K562 (cell line): ENCODE data around the gene CCSAP. TPM values are rescaled to one million over a fixed set of nuclear protein-coding genes. Genes with fewer than 3 reads are reported as not detected.

Experiments
- ATAC-seq: fragments of 200-7000 bp; cut with Tn5 transposase; 3 replicates; pipeline ENCODE4 v1.9.1; 2020; ENCODE audit warnings: moderate library complexity
- BruUV-seq: library from RNA; stranded (reverse); fragments of 400-500 nt; replicated peaks from 2 replicates; lab custom pipeline; 2021; lab: Mats Ljungman, UMichigan
- CTCF ChIA-PET: fragments of 300-600 bp; formaldehyde crosslinking; extraction: SDS; loops from one replicate; lab custom pipeline; 2021; ENCODE audit warnings: low intra/inter-chr PET ratio; lab: Yijun Ruan, JAX
- POLR2A ChIA-PET: fragments of 300-600, 350-650 bp; sonication (Branson Sonifier 250); formaldehyde crosslinking; extraction: SDS; loops from one replicate; lab custom pipeline; 2021; ENCODE audit warnings: antibody characterized with exemption, inconsistent platforms; lab: Yijun Ruan, JAX
- DNase-seq, 4 experiments: peaks; one replicate each; pipeline versions ENCODE4 v3.0.0 to v3.0.0-alpha.2; 2011 to 2018; ENCODE audit warnings: low spot score in 3 of 4, mixed read lengths in 3 of 4; ENCODE audit errors: extremely low read depth in 1 of 4
- FAIRE-seq: peaks from 2 replicates; lab custom pipeline; 2011; peaks lifted over from hg19 to GRCh38; lab: Jason Lieb, UNC
- H2AFZ ChIP-seq: 2 replicates; pipeline ENCODE4 v1.6.0; 2011; ENCODE audit warnings: low read depth, low read length, control low read depth, inconsistent platforms
- H3K27ac ChIP-seq: fragments of 200-600 bp; 3 replicates; pipeline ENCODE4 v1.8.0; 2011; ENCODE audit warnings: low read depth, mild to moderate bottlenecking, control low read depth, inconsistent platforms, low read length, moderate library complexity, mixed read lengths; ENCODE audit errors: extremely low read depth
- H3K27me3 ChIP-seq, 2 experiments: fragments of 300-600 bp in 1 of 2; 2 replicates in 1 of 2; 3 replicates in 1 of 2; pipeline versions ENCODE4 v1.6.0 to v1.8.0; 2011; ENCODE audit warnings: inconsistent platforms in 2 of 2, low read length in 2 of 2, mild to moderate bottlenecking in 1 of 2, mixed read lengths in 1 of 2, moderate library complexity in 1 of 2; ENCODE audit not compliant: control insufficient read depth in 2 of 2, insufficient read depth in 2 of 2
- H3K36me3 ChIP-seq: fragments of 300-600 bp; 3 replicates; pipeline ENCODE4 v1.8.0; 2011; ENCODE audit warnings: mild to moderate bottlenecking, low read length, inconsistent platforms; ENCODE audit not compliant: control insufficient read depth, insufficient read depth
- H3K4me1 ChIP-seq, 2 experiments: fragments of 200-600 bp in 1 of 2; replicated peaks in 1 of 2; 2 replicates in 1 of 2; 3 replicates in 1 of 2; pipeline versions ENCODE4 v1.5.1 to v1.8.0; 2011; ENCODE audit warnings: inconsistent platforms in 2 of 2, low read length in 2 of 2, mild to moderate bottlenecking in 1 of 2, mixed read lengths in 1 of 2, moderate library complexity in 1 of 2; ENCODE audit not compliant: control insufficient read depth in 2 of 2, insufficient read depth in 2 of 2
- H3K4me2 ChIP-seq: 2 replicates; pipeline ENCODE4 v1.6.1; 2011; ENCODE audit warnings: low read length, control low read depth, inconsistent platforms, mixed read lengths; ENCODE audit not compliant: insufficient read depth
- H3K4me3 ChIP-seq: fragments of 200-600 bp; sonication (generic), shearing (Covaris generic); 2 replicates; pipeline ENCODE4 v1.5.1; 2016; ENCODE audit warnings: control low read depth, inconsistent platforms
- H3K79me2 ChIP-seq: fragments of 200-600 bp; 3 replicates; pipeline ENCODE4 v1.8.0; 2011; ENCODE audit warnings: low read length, inconsistent platforms; ENCODE audit not compliant: control insufficient read depth, insufficient read depth
- H3K9ac ChIP-seq, 2 experiments: 2 replicates each; pipeline versions ENCODE4 v1.6.0 to v1.6.1; 2011; ENCODE audit warnings: low read depth in 2 of 2, low read length in 2 of 2, control low read depth in 1 of 2, inconsistent platforms in 1 of 2, mild to moderate bottlenecking in 1 of 2, mixed read lengths in 1 of 2; ENCODE audit not compliant: insufficient read depth in 1 of 2
- H3K9me1 ChIP-seq: one replicate; pipeline ENCODE4 v1.6.0; 2011; ENCODE audit warnings: inconsistent platforms, mild to moderate bottlenecking, low read length, moderate library complexity; ENCODE audit not compliant: control insufficient read depth, insufficient read depth
- H3K9me3 ChIP-seq: replicated peaks from 2 replicates; pipeline ENCODE4 v1.5.1; 2011; ENCODE audit warnings: low read depth, low read length, inconsistent platforms; ENCODE audit not compliant: control insufficient read depth, insufficient read depth
- H4K20me1 ChIP-seq: replicated peaks from 2 replicates; pipeline ENCODE4 v1.6.1; 2011; ENCODE audit warnings: low read length, inconsistent platforms, mixed read lengths; ENCODE audit not compliant: control insufficient read depth, insufficient read depth
- ADNP ChIP-seq: fragments of 200-800 bp; sonication (Bioruptor generic); IDR thresholded peaks from 2 replicates; pipeline ENCODE4 v1.6.1; 2016; ENCODE audit warnings: missing genetic modification characterization, missing compliant biosample characterization
- CBX3 ChIP-seq, 2 experiments: IDR thresholded peaks; 1 replicate in 1 of 2; 2 replicates in 1 of 2; pipeline ENCODE4 v1.6.1; 2012; ENCODE audit warnings: inconsistent platforms in 2 of 2, low read length in 2 of 2, borderline replicate concordance in 1 of 2, control low read depth in 1 of 2
- E2F4 ChIP-seq: sonication (generic); formaldehyde crosslinking; IDR thresholded peaks from 2 replicates; pipeline ENCODE4 v1.8.0; 2022; ENCODE audit warnings: mild to moderate bottlenecking, low read depth, missing genetic modification reagents
- GMEB1 ChIP-seq: fragments of 250-450 bp; sonication (Bioruptor Pico); IDR thresholded peaks from 2 replicates; pipeline ENCODE4 v1.4.0; 2020; ENCODE audit warnings: mild to moderate bottlenecking
- HDGF ChIP-seq: fragments of 450-650 bp; IDR thresholded peaks from 2 replicates; pipeline ENCODE4 v1.6.1; 2016
- NFATC3 ChIP-seq: fragments of 450-650 bp; IDR thresholded peaks from 2 replicates; pipeline ENCODE4 v1.6.1; 2017; ENCODE audit warnings: mild to moderate bottlenecking
- PATZ1 ChIP-seq: fragments of 250-450 bp; sonication (Bioruptor Pico); IDR thresholded peaks from 2 replicates; pipeline ENCODE4 v1.5.0; 2020; ENCODE audit warnings: mild to moderate bottlenecking, borderline replicate concordance
- RCOR1 ChIP-seq, 2 experiments: IDR thresholded peaks; 2 replicates each; pipeline ENCODE4 v1.6.1; 2012; ENCODE audit warnings: low read depth in 2 of 2, low read length in 2 of 2, borderline replicate concordance in 1 of 2, improper control_type of control experiment in 1 of 2
- ZBTB5 ChIP-seq: fragments of 450-650 bp; IDR thresholded peaks from 2 replicates; pipeline ENCODE4 v1.6.1; 2017; ENCODE audit warnings: antibody characterized with exemption
- ZNF197 ChIP-seq: fragments of 200-800 bp; sonication (Bioruptor generic); IDR thresholded peaks from 2 replicates; pipeline ENCODE4 v1.6.1; 2016; ENCODE audit warnings: low read depth, missing genetic modification characterization, missing compliant biosample characterization
- ZNF224 ChIP-seq: sonication (generic); formaldehyde crosslinking; IDR thresholded peaks from 2 replicates; pipeline ENCODE4 v1.8.0; 2022; ENCODE audit warnings: mild to moderate bottlenecking, missing genetic modification reagents
- ZNF444 ChIP-seq: fragments of 250-450 bp; sonication (Bioruptor Pico); IDR thresholded peaks from 2 replicates; pipeline ENCODE4 v1.4.0; 2020; ENCODE audit warnings: mild to moderate bottlenecking, moderate library complexity
- WGBS: fragments of 100-300 bp; shearing (Covaris generic); methylation state at CpG from one replicate; pipeline ENCODE4 v1.1.6; 2016; ENCODE audit warnings: low coverage, mixed read lengths; ENCODE audit not compliant: insufficient coverage; ENCODE audit errors: missing lambda C conversion rate; 5-methylcytosine and 5-hydroxymethylcytosine counted together
- in situ Hi-C: fragments of 300-500 bp; cut with MboI; formaldehyde crosslinking; loops from 4 replicates; pipeline ENCODE4 v1.15.0; 2018; ENCODE audit warnings: inconsistent platforms, mixed read lengths
- intact Hi-C: fragments of 100-400 bp; cut with micrococcal nuclease; formaldehyde crosslinking; loops from 2 replicates; pipeline ENCODE4 v1.14.2; 2022
- polyA plus RNA-seq, 8 experiments: library from polyadenylated mRNA; depleted of rRNA in 4 of 8; stranded (reverse) in 5 of 8; unstranded in 3 of 8; fragments of >200 nt; fragmentation: Nextera tagmentation in 2 of 8; fragmentation: Illumina TruSeq in 1 of 8; extraction: Ambion mirVana in 2 of 8; extraction: Trizol in 1 of 8; gene quantifications; 2 replicates each; pipeline versions ENCODE4 v1.2.1 to v1.2.3, GENCODE V29; 2011 to 2014; ENCODE audit warnings: inconsistent platforms in 1 of 8, missing spikeins in 1 of 8
- total RNA-seq, 7 experiments: library from RNA; depleted of rRNA in 6 of 7; stranded (reverse); fragments of >200 nt in 6 of 7; fragmentation: Illumina TruSeq in 2 of 7; extraction: Trizol in 2 of 7; gene quantifications; 2 replicates each; pipeline versions ENCODE4 v1.2.1 to v1.2.3, GENCODE V29; 2011 to 2021; ENCODE audit warnings: low replicate concordance in 1 of 7
- TF ChIP-seq, protein P1 (sequence below): sonication (generic); formaldehyde crosslinking; IDR thresholded peaks from 2 replicates; pipeline ENCODE4 v1.8.1; 2022; ENCODE audit warnings: missing genetic modification reagents

The CCSAP gene
- total and polyA plus RNA-seq, 9 of the 15 experiments (the other 6 are each of a cell fraction or from before 2014, with no cell fraction given) = 3.6 to 15.9 (median 9.5) TPM

DNA sequence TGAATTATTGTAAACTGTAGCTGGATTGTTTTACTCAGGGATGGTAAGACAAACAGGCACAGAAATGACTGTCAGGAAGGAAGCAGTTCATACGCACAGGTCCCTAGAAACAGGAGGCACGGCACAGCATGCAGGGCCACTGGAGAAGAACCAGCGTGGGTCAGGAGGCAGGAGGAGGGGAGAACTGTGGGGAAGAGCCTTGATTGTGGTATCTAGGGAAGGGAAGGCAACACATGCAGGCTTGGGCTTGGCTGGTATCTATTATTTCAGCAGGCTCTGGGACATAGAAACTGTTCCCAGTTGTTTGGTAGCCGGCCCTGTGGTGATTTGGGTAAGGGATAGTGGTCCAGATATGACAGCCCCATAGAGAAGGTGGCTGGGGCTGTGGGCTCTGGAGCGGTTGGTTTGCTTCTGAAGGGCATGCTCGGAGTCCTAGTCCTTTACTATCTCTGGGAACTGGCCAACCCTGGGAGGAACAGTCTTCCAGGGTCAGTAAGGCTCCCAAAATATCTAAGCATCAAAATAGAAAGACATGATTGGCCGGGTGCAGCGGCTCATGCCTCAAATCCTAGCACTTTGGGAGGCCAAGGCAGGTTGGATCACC, 43.1 kb upstream of the CCSAP start:
- Histone ChIP-seq H3K9me3 (no peaks in the 10 kb centered on the region), H3K4me3 (no peak overlapping the region), H3K79me2 (no peaks in the 10 kb centered on the region), H3K27me3 (peaks cover 61 to 69% of the 10 kb centered on the region in 2 experiments), H3K4me2 (no peak overlapping the region), H3K27ac (no peak overlapping the region), H3K36me3 (no peaks in the 10 kb centered on the region)
- CTCF ChIA-PET = no interaction called here
- DNase-seq (no peak), ATAC-seq (no peak; the same call in 2 of the 3 replicates)
- in situ Hi-C loops = no loop called here
- under 1% methylated on average over 8 of the region's 8 CpGs for WGBS
- TF ChIP-seq HDGF (no peak), ZBTB5 (no peak), CBX3 (IDR thresholded peaks at IDR 0.05; ENCODE audit: borderline replicate concordance in 1 of 2, low read length in 2 of 2) (no peak), NFATC3 (no peak), ZNF444 (no peak), ADNP (no peak), PATZ1 (CRISPR knock-in tag) (no peak), GMEB1 (CRISPR knock-in tag) (no peak), ZNF197 (CRISPR knock-in tag) (no peak), RCOR1 (IDR thresholded peaks at IDR 0.05; ENCODE audit: borderline replicate concordance in 1 of 2, low read depth in 2 of 2, low read length in 2 of 2) (no peak), ZNF224 (CRISPR knock-in tag) (no peak), E2F4 (CRISPR knock-in tag) (no peak)
- TF ChIP-seq, protein P1, sequence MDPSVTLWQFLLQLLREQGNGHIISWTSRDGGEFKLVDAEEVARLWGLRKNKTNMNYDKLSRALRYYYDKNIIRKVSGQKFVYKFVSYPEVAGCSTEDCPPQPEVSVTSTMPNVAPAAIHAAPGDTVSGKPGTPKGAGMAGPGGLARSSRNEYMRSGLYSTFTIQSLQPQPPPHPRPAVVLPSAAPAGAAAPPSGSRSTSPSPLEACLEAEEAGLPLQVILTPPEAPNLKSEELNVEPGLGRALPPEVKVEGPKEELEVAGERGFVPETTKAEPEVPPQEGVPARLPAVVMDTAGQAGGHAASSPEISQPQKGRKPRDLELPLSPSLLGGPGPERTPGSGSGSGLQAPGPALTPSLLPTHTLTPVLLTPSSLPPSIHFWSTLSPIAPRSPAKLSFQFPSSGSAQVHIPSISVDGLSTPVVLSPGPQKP = no peak
- TF ChIP-seq, all 486 proteins: peak for 0
- FAIRE-seq = no peak
- Histone ChIP-seq H3K9ac (no peak overlapping the region), H3K9me1 (no peaks in the 10 kb centered on the region), H2AFZ (no peak overlapping the region), H3K4me1 (no peaks in the 10 kb centered on the region; a peak in 1 of 5 replicates), H4K20me1 (no peaks in the 10 kb centered on the region; the same call in 1 of the 2 replicates)
- intact Hi-C loops = no loop called here
- POLR2A ChIA-PET = interaction anchor here (0.5 to 0.6 kb wide), 2 partner anchors 162 to 1221 kb away, joined by 3 to 4 read pairs; no protein-coding TSS in a partner anchor
- BruUV-seq = no TSS peak
